HepG2 (cell line): Measurements from ENCODE around the gene BBOF1. TPM values are rescaled to one million over a fixed set of nuclear protein-coding genes. Genes with fewer than 3 reads are reported as not detected.

Experiments used
- HDAC6 ChIP-seq: fragments of 200-600 bp; sonication (generic); IDR thresholded peaks from 2 replicates; pipeline ENCODE4 v1.7.0; 2017; ENCODE audit warnings: mild to moderate bottlenecking, antibody characterized with exemption, low read length, low read depth
- HNRNPK ChIP-seq: fragments of 200-400 bp; formaldehyde crosslinking; IDR thresholded peaks from 2 replicates; pipeline ENCODE4 v1.6.1; 2018; ENCODE audit warnings: low read length, low read depth, moderate library complexity, mild to moderate bottlenecking; ENCODE audit not compliant: poor library complexity, severe bottlenecking
- IKZF4 ChIP-seq: sonication (generic); formaldehyde crosslinking; IDR thresholded peaks from 2 replicates; pipeline ENCODE4 v1.5.1; 2020; ENCODE audit warnings: borderline replicate concordance, mild to moderate bottlenecking, low read depth, missing genetic modification reagents; ENCODE audit errors: not compliant biosample characterization
- KDM1A ChIP-seq: IDR thresholded peaks from 2 replicates; pipeline ENCODE4 v1.6.1; 2016; ENCODE audit warnings: missing compliant biosample characterization
- PHF5A ChIP-seq: IDR thresholded peaks from one replicate; pipeline ENCODE4 v1.6.1; 2018; ENCODE audit warnings: low read depth, missing genetic modification reagents; ENCODE audit not compliant: unreplicated experiment
- YEATS2 ChIP-seq: sonication (generic); formaldehyde crosslinking; IDR thresholded peaks from 2 replicates; pipeline ENCODE4 v1.4.0; 2020; ENCODE audit warnings: missing genetic modification reagents, borderline replicate concordance
- ZFY ChIP-seq: sonication (generic); formaldehyde crosslinking; IDR thresholded peaks from 2 replicates; pipeline ENCODE4 v1.4.0; 2020; ENCODE audit warnings: missing genetic modification reagents
- ZNF557 ChIP-seq: sonication (generic); formaldehyde crosslinking; IDR thresholded peaks from 2 replicates; pipeline ENCODE4 v1.4.0; 2020; ENCODE audit warnings: missing genetic modification reagents
- ZNF761 ChIP-seq: sonication (generic); formaldehyde crosslinking; conservative IDR thresholded peaks from 2 replicates; pipeline ENCODE4 v1.4.0; 2020; ENCODE audit warnings: mild to moderate bottlenecking, missing genetic modification reagents
- polyA plus RNA-seq, 8 experiments: library from polyadenylated mRNA; depleted of rRNA in 3 of 8; stranded (reverse) in 7 of 8; unstranded in 1 of 8; fragments of >200 nt; fragmentation: Illumina TruSeq in 4 of 8; extraction: Trizol in 4 of 8; gene quantifications; 2 replicates each; pipeline versions ENCODE4 v1.2.1 to v1.2.3, GENCODE V29; 2011 to 2016; ENCODE audit warnings: low read depth in 4 of 8, missing spikeins in 1 of 8, mixed read lengths in 1 of 8; ENCODE audit not compliant: insufficient read depth in 1 of 8
- total RNA-seq, 5 experiments: library from RNA; depleted of rRNA; stranded (reverse); fragments of >200 nt; fragmentation: Illumina TruSeq; extraction: Trizol; gene quantifications; 2 replicates each; pipeline ENCODE4 v1.2.3, GENCODE V29; 2016; ENCODE audit warnings: low read depth in 1 of 5
- TF ChIP-seq, protein P1 (sequence below): sonication (generic); formaldehyde crosslinking; IDR thresholded peaks from 2 replicates; pipeline ENCODE4 v1.4.0; 2020; ENCODE audit warnings: missing genetic modification reagents
- TF ChIP-seq, protein P2 (sequence below): sonication (generic); formaldehyde crosslinking; IDR thresholded peaks from 2 replicates; pipeline ENCODE4 v1.8.0; 2022; ENCODE audit warnings: mild to moderate bottlenecking, missing genetic modification reagents, moderate library complexity
- TF ChIP-seq, protein P3 (sequence below): sonication (generic); formaldehyde crosslinking; IDR thresholded peaks from 2 replicates; pipeline ENCODE4 v1.9.0; 2021; ENCODE audit warnings: mild to moderate bottlenecking, missing genetic modification reagents
- TF ChIP-seq, protein P4 (sequence below): sonication (generic); formaldehyde crosslinking; IDR thresholded peaks from 2 replicates; pipeline ENCODE4 v1.8.0; 2022; ENCODE audit warnings: low read depth, missing genetic modification reagents

The BBOF1 gene
- total and polyA plus RNA-seq, 2 of the 13 experiments (the other 11 are each of a cell fraction or from before 2014, with no cell fraction given) = 1.6 to 2.3 TPM

DNA sequence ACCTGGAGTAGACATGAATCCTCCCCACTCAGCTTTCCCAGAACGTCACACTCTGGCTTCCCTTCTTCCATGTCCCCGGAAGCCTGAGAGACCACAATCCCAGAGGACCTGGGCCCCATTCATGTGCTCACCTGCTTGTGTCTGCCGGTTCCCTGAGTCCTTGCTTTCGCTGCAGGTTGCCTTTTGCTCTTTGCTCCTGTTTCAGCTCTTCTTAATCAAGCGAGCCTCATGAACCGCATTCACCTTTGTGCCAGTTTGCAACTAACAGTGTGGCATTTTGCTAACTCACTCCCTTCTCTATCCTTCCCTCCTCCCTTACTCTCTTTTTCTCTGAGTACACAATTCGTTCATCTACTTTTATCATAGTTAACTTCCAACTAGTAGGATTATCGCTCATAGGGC, 23.2 kb upstream of the BBOF1 start (continued):
- TF ChIP-seq HNRNPK (no peak), YEATS2 (CRISPR knock-in tag) (no peak), ZFY (CRISPR knock-in tag) (0 out of 2 replicates have a peak, but pooled peaks have one; percentile 13), PHF5A (CRISPR knock-in tag) (no peak), ZNF761 (CRISPR knock-in tag) (no peak), ZNF557 (CRISPR knock-in tag) (0 out of 2 replicates have a peak, but pooled peaks have one; percentile 30), HDAC6 (no peak), KDM1A (CRISPR knock-in tag) (no peak), IKZF4 (CRISPR knock-in tag) (no peak)
- TF ChIP-seq, protein P1, sequence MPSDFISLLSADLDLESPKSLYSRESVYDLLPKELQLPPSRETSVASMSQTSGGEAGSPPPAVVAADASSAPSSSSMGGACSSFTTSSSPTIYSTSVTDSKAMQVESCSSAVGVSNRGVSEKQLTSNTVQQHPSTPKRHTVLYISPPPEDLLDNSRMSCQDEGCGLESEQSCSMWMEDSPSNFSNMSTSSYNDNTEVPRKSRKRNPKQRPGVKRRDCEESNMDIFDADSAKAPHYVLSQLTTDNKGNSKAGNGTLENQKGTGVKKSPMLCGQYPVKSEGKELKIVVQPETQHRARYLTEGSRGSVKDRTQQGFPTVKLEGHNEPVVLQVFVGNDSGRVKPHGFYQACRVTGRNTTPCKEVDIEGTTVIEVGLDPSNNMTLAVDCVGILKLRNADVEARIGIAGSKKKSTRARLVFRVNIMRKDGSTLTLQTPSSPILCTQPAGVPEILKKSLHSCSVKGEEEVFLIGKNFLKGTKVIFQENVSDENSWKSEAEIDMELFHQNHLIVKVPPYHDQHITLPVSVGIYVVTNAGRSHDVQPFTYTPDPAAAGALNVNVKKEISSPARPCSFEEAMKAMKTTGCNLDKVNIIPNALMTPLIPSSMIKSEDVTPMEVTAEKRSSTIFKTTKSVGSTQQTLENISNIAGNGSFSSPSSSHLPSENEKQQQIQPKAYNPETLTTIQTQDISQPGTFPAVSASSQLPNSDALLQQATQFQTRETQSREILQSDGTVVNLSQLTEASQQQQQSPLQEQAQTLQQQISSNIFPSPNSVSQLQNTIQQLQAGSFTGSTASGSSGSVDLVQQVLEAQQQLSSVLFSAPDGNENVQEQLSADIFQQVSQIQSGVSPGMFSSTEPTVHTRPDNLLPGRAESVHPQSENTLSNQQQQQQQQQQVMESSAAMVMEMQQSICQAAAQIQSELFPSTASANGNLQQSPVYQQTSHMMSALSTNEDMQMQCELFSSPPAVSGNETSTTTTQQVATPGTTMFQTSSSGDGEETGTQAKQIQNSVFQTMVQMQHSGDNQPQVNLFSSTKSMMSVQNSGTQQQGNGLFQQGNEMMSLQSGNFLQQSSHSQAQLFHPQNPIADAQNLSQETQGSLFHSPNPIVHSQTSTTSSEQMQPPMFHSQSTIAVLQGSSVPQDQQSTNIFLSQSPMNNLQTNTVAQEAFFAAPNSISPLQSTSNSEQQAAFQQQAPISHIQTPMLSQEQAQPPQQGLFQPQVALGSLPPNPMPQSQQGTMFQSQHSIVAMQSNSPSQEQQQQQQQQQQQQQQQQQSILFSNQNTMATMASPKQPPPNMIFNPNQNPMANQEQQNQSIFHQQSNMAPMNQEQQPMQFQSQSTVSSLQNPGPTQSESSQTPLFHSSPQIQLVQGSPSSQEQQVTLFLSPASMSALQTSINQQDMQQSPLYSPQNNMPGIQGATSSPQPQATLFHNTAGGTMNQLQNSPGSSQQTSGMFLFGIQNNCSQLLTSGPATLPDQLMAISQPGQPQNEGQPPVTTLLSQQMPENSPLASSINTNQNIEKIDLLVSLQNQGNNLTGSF (CRISPR knock-in tag) = no peak
- TF ChIP-seq, protein P2, sequence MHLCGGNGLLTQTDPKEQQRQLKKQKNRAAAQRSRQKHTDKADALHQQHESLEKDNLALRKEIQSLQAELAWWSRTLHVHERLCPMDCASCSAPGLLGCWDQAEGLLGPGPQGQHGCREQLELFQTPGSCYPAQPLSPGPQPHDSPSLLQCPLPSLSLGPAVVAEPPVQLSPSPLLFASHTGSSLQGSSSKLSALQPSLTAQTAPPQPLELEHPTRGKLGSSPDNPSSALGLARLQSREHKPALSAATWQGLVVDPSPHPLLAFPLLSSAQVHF (CRISPR knock-in tag) = no peak
- TF ChIP-seq, protein P3, sequence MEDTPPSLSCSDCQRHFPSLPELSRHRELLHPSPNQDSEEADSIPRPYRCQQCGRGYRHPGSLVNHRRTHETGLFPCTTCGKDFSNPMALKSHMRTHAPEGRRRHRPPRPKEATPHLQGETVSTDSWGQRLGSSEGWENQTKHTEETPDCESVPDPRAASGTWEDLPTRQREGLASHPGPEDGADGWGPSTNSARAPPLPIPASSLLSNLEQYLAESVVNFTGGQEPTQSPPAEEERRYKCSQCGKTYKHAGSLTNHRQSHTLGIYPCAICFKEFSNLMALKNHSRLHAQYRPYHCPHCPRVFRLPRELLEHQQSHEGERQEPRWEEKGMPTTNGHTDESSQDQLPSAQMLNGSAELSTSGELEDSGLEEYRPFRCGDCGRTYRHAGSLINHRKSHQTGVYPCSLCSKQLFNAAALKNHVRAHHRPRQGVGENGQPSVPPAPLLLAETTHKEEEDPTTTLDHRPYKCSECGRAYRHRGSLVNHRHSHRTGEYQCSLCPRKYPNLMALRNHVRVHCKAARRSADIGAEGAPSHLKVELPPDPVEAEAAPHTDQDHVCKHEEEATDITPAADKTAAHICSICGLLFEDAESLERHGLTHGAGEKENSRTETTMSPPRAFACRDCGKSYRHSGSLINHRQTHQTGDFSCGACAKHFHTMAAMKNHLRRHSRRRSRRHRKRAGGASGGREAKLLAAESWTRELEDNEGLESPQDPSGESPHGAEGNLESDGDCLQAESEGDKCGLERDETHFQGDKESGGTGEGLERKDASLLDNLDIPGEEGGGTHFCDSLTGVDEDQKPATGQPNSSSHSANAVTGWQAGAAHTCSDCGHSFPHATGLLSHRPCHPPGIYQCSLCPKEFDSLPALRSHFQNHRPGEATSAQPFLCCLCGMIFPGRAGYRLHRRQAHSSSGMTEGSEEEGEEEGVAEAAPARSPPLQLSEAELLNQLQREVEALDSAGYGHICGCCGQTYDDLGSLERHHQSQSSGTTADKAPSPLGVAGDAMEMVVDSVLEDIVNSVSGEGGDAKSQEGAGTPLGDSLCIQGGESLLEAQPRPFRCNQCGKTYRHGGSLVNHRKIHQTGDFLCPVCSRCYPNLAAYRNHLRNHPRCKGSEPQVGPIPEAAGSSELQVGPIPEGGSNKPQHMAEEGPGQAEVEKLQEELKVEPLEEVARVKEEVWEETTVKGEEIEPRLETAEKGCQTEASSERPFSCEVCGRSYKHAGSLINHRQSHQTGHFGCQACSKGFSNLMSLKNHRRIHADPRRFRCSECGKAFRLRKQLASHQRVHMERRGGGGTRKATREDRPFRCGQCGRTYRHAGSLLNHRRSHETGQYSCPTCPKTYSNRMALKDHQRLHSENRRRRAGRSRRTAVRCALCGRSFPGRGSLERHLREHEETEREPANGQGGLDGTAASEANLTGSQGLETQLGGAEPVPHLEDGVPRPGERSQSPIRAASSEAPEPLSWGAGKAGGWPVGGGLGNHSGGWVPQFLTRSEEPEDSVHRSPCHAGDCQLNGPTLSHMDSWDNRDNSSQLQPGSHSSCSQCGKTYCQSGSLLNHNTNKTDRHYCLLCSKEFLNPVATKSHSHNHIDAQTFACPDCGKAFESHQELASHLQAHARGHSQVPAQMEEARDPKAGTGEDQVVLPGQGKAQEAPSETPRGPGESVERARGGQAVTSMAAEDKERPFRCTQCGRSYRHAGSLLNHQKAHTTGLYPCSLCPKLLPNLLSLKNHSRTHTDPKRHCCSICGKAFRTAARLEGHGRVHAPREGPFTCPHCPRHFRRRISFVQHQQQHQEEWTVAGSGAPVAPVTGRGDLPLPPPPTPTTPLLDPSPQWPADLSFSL (CRISPR knock-in tag) = no peak
- TF ChIP-seq, protein P4, sequence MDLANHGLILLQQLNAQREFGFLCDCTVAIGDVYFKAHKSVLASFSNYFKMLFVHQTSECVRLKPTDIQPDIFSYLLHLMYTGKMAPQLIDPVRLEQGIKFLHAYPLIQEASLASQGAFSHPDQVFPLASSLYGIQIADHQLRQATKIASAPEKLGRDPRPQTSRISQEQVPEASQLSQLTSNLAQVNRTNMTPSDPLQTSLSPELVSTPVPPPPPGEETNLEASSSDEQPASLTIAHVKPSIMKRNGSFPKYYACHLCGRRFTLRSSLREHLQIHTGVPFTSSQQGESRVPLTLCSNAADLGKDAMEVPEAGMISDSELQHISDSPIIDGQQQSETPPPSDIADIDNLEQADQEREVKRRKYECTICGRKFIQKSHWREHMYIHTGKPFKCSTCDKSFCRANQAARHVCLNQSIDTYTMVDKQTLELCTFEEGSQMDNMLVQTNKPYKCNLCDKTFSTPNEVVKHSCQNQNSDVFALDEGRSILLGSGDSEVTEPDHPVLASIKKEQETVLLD (CRISPR knock-in tag) = no peak
